ENCODE results near the gene DYNLL2.

GRCh38 chr17:58091024-58091567 lies 7.9 kb downstream of the DYNLL2 start:
- TF ChIP-seq NFE2L2 (conservative IDR thresholded peaks at IDR 0.05; ENCODE audit: low read length) (no peak), NPAS2 (CRISPR knock-in tag; IDR thresholded peaks at IDR 0.05; ENCODE audit: borderline replicate concordance) (no peak), POLR2A (IDR thresholded peaks at IDR 0.05; ENCODE audit: low read length) (no peak), RFX5 (IDR thresholded peaks at IDR 0.05) (no peak), MYC (IDR thresholded peaks at IDR 0.05; ENCODE audit: borderline replicate concordance, low read length) (no peak), KDM5A (IDR thresholded peaks at IDR 0.05) (no peak), USF2 (IDR thresholded peaks at IDR 0.05) (no peak), CBX2 (IDR thresholded peaks at IDR 0.05; ENCODE audit: borderline replicate concordance, low read depth) (no peak), HOXA7 (CRISPR knock-in tag; IDR thresholded peaks at IDR 0.05) (no peak), CTCF (IDR thresholded peaks at IDR 0.05) (no peak), PHF8 (IDR thresholded peaks at IDR 0.05; ENCODE audit: borderline replicate concordance, low read depth) (no peak), CEBPB (IDR thresholded peaks at IDR 0.05) (no peak), BHLHE40 (IDR thresholded peaks at IDR 0.05; ENCODE audit: low read depth, low read length) (no peak), CHD2 (IDR thresholded peaks at IDR 0.05; ENCODE audit: low read length, partially characterized antibody) (no peak)
